Small intestine (tissue), 7 donors: Measurements from ENCODE around the gene ROR1. TPM values are rescaled to one million over a fixed set of nuclear protein-coding genes. Genes with fewer than 3 reads are reported as not detected.

Experiments
- DNase-seq, 2 donors: peaks; one replicate each; pipeline versions ENCODE4 v3.0.0 to v3.0.0-alpha.2; 2013
- FAIRE-seq: peaks from 2 replicates; lab custom pipeline; 2012; peaks lifted over from hg19 to GRCh38; lab: Jason Lieb, UNC
- H3K27ac ChIP-seq, 3 donors: one replicate each; pipeline ENCODE4 v1.5.1; 2013; ENCODE audit warnings: low read length in 2 of 3, mild to moderate bottlenecking in 2 of 3, control low read depth in 1 of 3, inconsistent platforms in 1 of 3, low read depth in 1 of 3, moderate library complexity in 1 of 3
- H3K27me3 ChIP-seq, 3 donors: one replicate each; pipeline ENCODE4 v1.6.1; 2013; ENCODE audit warnings: low read length in 3 of 3, inconsistent platforms in 1 of 3; ENCODE audit not compliant: control insufficient read depth in 3 of 3, insufficient read depth in 3 of 3
- H3K36me3 ChIP-seq, 3 donors: one replicate each; pipeline ENCODE4 v1.6.1; 2013; ENCODE audit warnings: low read length in 3 of 3, inconsistent platforms in 1 of 3, low read depth in 1 of 3, mild to moderate bottlenecking in 1 of 3, moderate library complexity in 1 of 3; ENCODE audit not compliant: control insufficient read depth in 3 of 3, insufficient read depth in 2 of 3
- H3K4me1 ChIP-seq, 3 donors: one replicate each; pipeline ENCODE4 v1.6.1; 2013; ENCODE audit warnings: low read length in 2 of 3, inconsistent platforms in 1 of 3, low read depth in 1 of 3, mild to moderate bottlenecking in 1 of 3, moderate library complexity in 1 of 3; ENCODE audit not compliant: control insufficient read depth in 3 of 3, insufficient read depth in 2 of 3
- H3K4me3 ChIP-seq, 3 donors: one replicate each; pipeline ENCODE4 v1.5.1; 2013; ENCODE audit warnings: low read length in 3 of 3, control low read depth in 1 of 3, inconsistent platforms in 1 of 3, low read depth in 1 of 3, mild to moderate bottlenecking in 1 of 3, moderate library complexity in 1 of 3
- H3K9me3 ChIP-seq, 2 donors: one replicate each; pipeline ENCODE4 v1.6.1; 2013; ENCODE audit warnings: low read depth in 1 of 2, low read length in 1 of 2; ENCODE audit not compliant: control insufficient read depth in 2 of 2, insufficient read depth in 1 of 2
- WGBS, 3 donors: extraction: QIAGEN DNeasy Blood & Tissue Kit; methylation state at CpG; one replicate each; pipeline ENCODE4 v1.1.7; 2013; 5-methylcytosine and 5-hydroxymethylcytosine counted together
- polyA plus RNA-seq, 4 donors: library from polyadenylated mRNA; stranded (reverse) in 3 of 4; unstranded in 1 of 4; fragments of 200-250 nt in 3 of 4; fragments of 120-200 nt in 1 of 4; gene quantifications; one replicate each; pipeline versions ENCODE4 v1.2.1 to v1.2.3, GENCODE V29; 2013
- donor health status: healthy with polysubstance abuse.
- donor health status: control.
- donor health status: control.
- donor health status: Bipolar disorder and iron deficiency.
- donor health status: healthy.

Gene ROR1
- polyA plus RNA-seq, 4 donors: 0.22 to 3.6 (median 3.2) TPM; not detected in 1

DNA sequence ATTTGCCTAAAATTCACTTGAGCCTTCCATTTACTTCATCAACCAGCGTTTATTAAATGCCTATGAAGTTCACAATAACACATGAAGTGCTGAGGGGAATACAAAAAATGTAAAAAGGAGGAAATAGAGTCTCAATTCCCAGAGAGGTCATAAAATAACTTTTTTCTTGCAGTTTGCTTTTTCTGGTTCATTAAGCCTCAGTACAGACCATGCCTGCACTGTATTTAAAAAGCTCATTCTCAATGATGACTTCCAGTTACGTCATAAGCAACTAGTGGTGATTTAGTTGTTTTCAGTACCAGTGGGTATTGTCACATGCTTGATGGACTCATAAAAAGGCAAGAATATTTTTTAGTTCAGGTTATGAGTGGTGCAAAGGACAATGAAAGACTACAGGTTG, 269.5 kb downstream of the ROR1 start:
- H3K27ac ChIP-seq: no peak overlapping the region
- DNase-seq: no peak
- no peak overlapping the region for H3K4me3 ChIP-seq
- no peaks in the 10 kb centered on the region for H3K9me3 ChIP-seq
- H3K36me3 ChIP-seq: no peaks in the 10 kb centered on the region
- no peak for FAIRE-seq
- H3K4me1 ChIP-seq: peaks cover 0 to 9% (median 0%) of the 10 kb centered on the region in 3 donors
- no peaks in the 10 kb centered on the region for H3K27me3 ChIP-seq
- WGBS, 3 donors: 83 to 89% (median 87%) methylated on average over 2 of the region's 2 CpGs

DNA sequence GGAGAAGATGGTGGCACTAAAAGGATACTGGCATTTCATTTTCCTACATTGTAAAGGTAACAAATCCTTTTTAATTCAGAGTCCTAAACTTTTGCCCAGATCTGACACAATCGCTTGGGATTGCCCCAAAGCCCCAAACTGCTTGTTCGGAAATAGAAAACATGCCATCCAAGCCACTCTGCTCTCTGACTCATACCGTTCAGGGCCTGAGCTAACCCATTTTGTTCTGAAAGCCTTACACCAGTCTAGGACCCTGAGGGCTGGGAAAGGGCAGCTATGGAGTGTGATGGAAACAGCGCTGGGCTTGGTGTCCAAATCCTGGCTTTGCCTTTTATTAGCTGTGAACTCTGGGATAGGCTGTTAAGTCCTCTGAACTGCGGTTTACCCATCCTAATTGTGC, 270.2 kb downstream of the ROR1 start:
- Histone ChIP-seq H3K4me3 (no peak overlapping the region), H3K36me3 (no peaks in the 10 kb centered on the region), H3K27me3 (no peaks in the 10 kb centered on the region), H3K4me1 (peaks cover 0 to 6% (median 0%) of the 10 kb centered on the region in 3 donors), H3K9me3 (no peaks in the 10 kb centered on the region), H3K27ac (no peak overlapping the region)
- FAIRE-seq (no peak), DNase-seq (no peak)
- WGBS, 3 donors: 91 to 93% (median 93%) methylated on average over 5 of the region's 5 CpGs

DNA sequence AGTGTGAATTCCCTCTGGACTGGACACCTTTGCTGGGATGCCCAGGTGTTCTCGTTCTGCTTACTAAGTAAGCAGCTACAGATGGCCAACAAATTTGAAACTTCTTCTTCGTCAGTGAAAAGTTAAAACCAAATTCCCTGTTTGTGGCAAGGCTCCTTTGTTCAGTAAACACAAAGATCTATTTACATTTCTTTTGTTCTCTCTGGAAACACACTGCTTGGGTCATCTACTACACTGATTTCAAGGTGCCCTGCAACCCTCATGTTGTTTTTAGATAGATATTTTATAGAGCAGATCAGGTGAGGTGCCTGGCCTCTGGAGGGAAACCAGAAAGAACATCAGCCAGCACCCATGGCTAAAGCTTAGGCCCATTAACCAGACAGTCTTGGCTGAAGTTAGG, 272.4 kb downstream of the ROR1 start:
- H3K9me3 ChIP-seq: no peaks in the 10 kb centered on the region
- 86 to 89% (median 88%) methylated on average over 2 of the region's 2 CpGs for WGBS, 3 donors
- no peak for FAIRE-seq

DNA sequence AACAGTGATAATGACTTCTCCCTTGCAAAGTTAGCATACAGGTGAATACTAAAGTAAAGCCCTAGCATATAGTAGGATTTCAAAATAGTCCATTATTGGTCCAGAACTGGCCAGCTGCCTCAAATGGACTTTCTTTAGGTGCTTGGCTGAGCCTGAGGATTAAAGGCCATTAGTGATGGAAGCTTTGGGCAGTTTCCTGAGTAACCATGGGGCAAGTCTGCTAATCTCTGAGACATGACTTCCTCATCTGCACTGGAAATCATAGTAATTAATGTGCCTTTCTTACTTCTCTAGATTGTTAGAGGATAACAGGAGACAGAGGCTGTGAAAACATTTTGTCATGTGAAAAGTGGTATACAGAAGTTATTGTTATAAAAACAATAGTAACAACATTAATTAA, 273.1 kb downstream of the ROR1 start:
- Histone ChIP-seq H3K9me3 (no peaks in the 10 kb centered on the region), H3K27ac (no peak overlapping the region), H3K4me3 (no peak overlapping the region), H3K4me1 (no peaks in the 10 kb centered on the region), H3K36me3 (peaks cover 0 to 5% (median 0%) of the 10 kb centered on the region in 3 donors), H3K27me3 (no peaks in the 10 kb centered on the region)
- FAIRE-seq: no peak
- no peak for DNase-seq

More for the DNA sequence above, 272.4 kb downstream of the ROR1 start:
- no peak for DNase-seq
- H3K27me3 ChIP-seq: no peaks in the 10 kb centered on the region
- H3K36me3 ChIP-seq: peaks cover 0 to 5% (median 0%) of the 10 kb centered on the region in 3 donors
- no peak overlapping the region for H3K27ac ChIP-seq
- no peaks in the 10 kb centered on the region for H3K4me1 ChIP-seq
- no peak overlapping the region for H3K4me3 ChIP-seq

DNA sequence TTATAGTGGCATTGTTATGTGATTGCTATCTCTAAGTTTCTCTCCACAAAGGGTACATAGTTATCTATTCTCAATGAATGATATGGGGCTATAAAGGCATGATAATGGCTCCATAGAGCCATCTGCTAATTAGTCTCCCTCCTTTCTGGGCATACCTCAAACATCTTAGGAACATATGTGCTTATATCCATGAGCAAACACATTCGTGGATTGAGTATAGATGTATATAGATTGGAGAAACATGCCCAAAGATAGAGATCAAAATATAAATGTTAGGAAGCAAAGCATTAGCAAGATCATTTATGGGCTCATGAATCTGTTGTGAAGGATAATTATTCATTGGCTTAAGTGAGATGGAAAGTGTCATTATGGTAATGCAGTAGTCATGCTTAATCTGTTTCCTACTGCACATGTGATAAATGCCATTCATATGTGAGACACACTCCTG, 273.8 kb downstream of the ROR1 start:
- H3K36me3 ChIP-seq: peaks cover 0 to 5% (median 0%) of the 10 kb centered on the region in 3 donors
- no peaks in the 10 kb centered on the region for H3K27me3 ChIP-seq
- FAIRE-seq: no peak
- 61 to 76% (median 67%) methylated on average over 1 of the region's 1 CpG for WGBS, 3 donors
- H3K4me1 ChIP-seq: no peaks in the 10 kb centered on the region
- H3K27ac ChIP-seq: no peak overlapping the region
- H3K4me3 ChIP-seq: no peak overlapping the region
- no peak for DNase-seq
- H3K9me3 ChIP-seq: no peaks in the 10 kb centered on the region

DNA sequence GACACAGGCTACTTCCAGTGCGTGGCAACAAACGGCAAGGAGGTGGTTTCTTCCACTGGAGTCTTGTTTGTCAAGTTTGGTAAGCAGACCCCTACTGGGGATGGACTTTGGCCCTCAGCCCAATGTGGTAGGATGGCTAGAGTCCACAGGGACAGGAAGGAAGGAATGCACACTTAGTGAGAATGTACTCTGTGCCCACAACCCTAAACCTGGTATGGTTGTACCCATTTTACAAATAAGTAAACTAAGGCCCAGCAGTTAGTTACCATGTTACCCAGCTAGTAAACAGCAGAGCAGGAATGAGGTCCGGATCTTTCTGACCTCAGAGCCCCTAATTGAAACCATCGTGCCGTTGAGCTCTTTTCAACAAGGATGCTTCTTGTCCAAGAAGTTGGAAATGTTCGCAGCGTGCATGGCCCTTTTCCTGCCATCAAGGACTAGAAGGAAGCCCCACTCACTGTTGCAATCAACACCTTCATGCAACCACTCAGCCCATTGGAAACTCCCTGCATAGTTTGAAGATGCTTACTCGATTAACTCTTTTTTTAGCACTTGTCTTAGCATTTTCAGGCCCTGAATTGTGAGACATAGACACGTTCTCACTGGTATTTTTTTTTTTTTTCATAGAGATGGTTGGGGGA, 276.2 kb downstream of the ROR1 start:
- Histone ChIP-seq H3K4me3 (no peak overlapping the region), H3K4me1 (no peaks in the 10 kb centered on the region), H3K27me3 (no peaks in the 10 kb centered on the region), H3K36me3 (peaks cover 0 to 5% (median 0%) of the 10 kb centered on the region in 3 donors), H3K27ac (no peak overlapping the region), H3K9me3 (no peaks in the 10 kb centered on the region)
- WGBS, 3 donors: 87 to 93% (median 90%) methylated on average over 9 of the region's 9 CpGs
- FAIRE-seq: no peak
- no peak for DNase-seq

DNA sequence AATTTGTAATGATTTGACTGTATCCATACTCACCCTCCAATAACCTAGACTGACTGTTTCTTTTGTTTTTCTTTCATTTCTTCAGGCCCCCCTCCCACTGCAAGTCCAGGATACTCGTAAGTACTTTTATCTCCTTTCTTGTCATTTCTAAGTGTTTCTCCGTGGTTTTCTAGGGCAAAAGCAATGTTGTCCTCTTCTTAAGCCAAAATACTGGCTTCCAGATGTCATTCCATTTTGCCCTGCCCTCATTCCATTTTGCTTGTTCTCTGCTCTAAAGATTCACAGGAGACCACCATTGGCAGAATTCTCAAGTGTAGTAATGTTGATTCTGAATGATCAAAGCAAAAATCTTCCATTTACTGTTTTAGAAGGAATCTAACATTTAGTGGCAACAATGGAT, 276.8 kb downstream of the ROR1 start:
- Histone ChIP-seq H3K36me3 (peaks cover 0 to 5% (median 0%) of the 10 kb centered on the region in 3 donors), H3K9me3 (no peaks in the 10 kb centered on the region), H3K27ac (no peak overlapping the region), H3K4me3 (no peak overlapping the region), H3K27me3 (no peaks in the 10 kb centered on the region), H3K4me1 (no peaks in the 10 kb centered on the region)
- FAIRE-seq (no peak), DNase-seq (no peak)
- 86 to 94% (median 88%) methylated on average over 2 of the region's 2 CpGs for WGBS, 3 donors

DNA sequence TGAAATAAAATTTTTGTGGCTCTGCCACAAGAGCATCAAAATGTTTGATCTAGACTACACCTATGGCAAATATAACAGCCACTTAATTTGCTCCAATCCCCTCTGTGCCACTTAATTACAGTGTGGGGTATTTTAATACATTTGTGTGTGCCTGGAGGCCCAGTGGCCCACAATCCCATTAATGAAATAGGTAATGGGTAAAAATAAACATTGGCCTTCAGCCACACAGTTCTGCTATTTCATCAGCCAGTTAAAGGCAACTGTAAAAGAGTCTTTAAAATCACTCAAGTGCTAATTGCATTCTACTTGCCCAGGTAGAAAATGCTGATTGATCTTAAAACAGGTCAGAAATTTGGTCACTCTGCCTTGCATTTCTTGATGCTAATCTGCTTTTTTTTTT, 278.0 kb downstream of the ROR1 start:
- no peak for FAIRE-seq
- H3K27ac ChIP-seq: no peak overlapping the region

DNA sequence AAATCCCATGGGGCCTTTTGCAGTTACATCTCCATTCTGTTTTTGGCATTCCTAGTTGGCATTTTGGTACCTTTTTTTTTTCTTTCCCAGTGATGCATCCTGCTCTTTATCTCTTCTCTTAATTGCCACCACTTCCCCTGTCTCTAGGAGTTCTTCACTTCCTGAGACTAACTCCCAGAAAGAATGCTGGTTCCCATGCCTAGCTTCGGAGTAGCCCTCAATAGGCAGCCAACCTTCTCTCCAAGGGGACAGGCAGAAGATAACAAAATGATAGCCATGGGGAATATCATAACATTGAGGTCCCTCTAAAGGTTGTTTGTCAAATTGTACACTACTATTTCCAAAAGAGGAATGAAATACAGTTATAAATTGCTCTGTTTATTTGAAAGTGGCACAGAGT, 279.0 kb downstream of the ROR1 start:
- DNase-seq (no peak), FAIRE-seq (no peak)
- no peaks in the 10 kb centered on the region for H3K27me3 ChIP-seq
- H3K36me3 ChIP-seq: peaks cover 0 to 5% (median 0%) of the 10 kb centered on the region in 3 donors
- H3K4me3 ChIP-seq: no peak overlapping the region
- WGBS, 3 donors: 86 to 97% (median 93%) methylated on average over 1 of the region's 1 CpG
- no peak overlapping the region for H3K27ac ChIP-seq
- peaks cover 0 to 3% of the 10 kb centered on the region in 2 donors for H3K9me3 ChIP-seq
- no peaks in the 10 kb centered on the region for H3K4me1 ChIP-seq

More for the DNA sequence above, 278.0 kb downstream of the ROR1 start:
- Histone ChIP-seq H3K4me1 (no peaks in the 10 kb centered on the region), H3K27me3 (no peaks in the 10 kb centered on the region), H3K4me3 (no peak overlapping the region), H3K9me3 (no peaks in the 10 kb centered on the region), H3K36me3 (peaks cover 0 to 5% (median 0%) of the 10 kb centered on the region in 3 donors)
- no peak for DNase-seq
